Activated B cell treated with CpG ODN at 0.5 μM for 24 hours (primary cell): ENCODE measurements around the gene SDSL. TPM values are rescaled to one million over a fixed set of nuclear protein-coding genes. Genes with fewer than 3 reads are reported as not detected.

Experiments
- ATAC-seq: fragments of 200-7000 bp; cut with Tn5 transposase; one replicate; pipeline ENCODE4 v1.10.0; 2021; ENCODE audit warnings: low read depth, mild to moderate bottlenecking, moderate library complexity
- CTCF ChIA-PET: fragments of 350-600 bp; sonication (Branson Sonifier 250); formaldehyde crosslinking; loops from one replicate; lab custom pipeline; 2021; ENCODE audit warnings: antibody characterized with exemption; lab: Charles Lee
- POLR2A ChIA-PET: fragments of 350-600 bp; sonication (Branson Sonifier 250); formaldehyde crosslinking; loops from one replicate; lab custom pipeline; 2021; ENCODE audit warnings: antibody characterized with exemption; lab: Charles Lee
- DNase-seq: peaks from one replicate; pipeline ENCODE4 v3.0.0; 2022
- H3K27ac Mint-ChIP-seq: one replicate; pipeline ENCODE4 v1.8.0; 2020; ENCODE audit warnings: mixed read lengths
- H3K27me3 Mint-ChIP-seq: one replicate; pipeline ENCODE4 v1.8.0; 2021; ENCODE audit warnings: mixed read lengths
- H3K36me3 Mint-ChIP-seq: one replicate; pipeline ENCODE4 v1.8.0; 2021; ENCODE audit warnings: low read depth, mixed read lengths
- H3K4me1 Mint-ChIP-seq: one replicate; pipeline ENCODE4 v1.8.0; 2021; ENCODE audit warnings: mixed read lengths
- H3K4me3 Mint-ChIP-seq: one replicate; pipeline ENCODE4 v1.8.0; 2020; ENCODE audit warnings: mild to moderate bottlenecking, mixed read lengths
- H3K9me3 Mint-ChIP-seq: one replicate; pipeline ENCODE4 v1.8.0; 2020; ENCODE audit warnings: mixed read lengths
- intact Hi-C: fragments of 100-400 bp; cut with micrococcal nuclease; formaldehyde crosslinking; loops from one replicate; pipeline ENCODE4 v1.15.1; 2024
- total RNA-seq: library from RNA; stranded (reverse); gene quantifications from 2 replicates; pipeline ENCODE4 v1.2.3, GENCODE V29; 2022
- TF ChIP-seq, protein P1 (sequence below): fragments of 200-600 bp; IDR thresholded peaks from one replicate; pipeline ENCODE4 v1.8.0; 2022; ENCODE audit warnings: antibody characterized with exemption, mild to moderate bottlenecking

Gene SDSL
- total RNA-seq, 1 donor from 2014 or later, result 0.20 TPM

DNA sequence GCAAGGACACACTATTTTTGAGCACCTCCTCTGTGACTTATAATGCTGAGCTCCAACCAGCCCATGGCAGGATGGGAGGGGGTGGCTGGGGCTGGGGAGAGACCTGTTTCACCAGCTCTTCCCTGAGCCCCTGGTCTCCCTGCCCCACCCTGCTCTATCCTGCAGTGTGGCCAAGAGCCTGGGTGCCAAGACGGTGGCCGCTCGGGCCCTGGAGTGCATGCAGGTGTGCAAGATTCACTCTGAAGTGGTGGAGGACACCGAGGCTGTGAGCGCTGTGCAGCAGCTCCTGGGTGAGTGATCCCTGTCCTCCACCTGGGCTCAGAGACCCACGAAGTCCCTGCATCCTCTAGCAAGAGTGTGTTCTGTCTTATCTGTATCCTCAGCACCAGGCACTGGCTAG lies 14.4 kb downstream of the SDSL start:
- DNase-seq, result no peak
- Mint-ChIP-seq H3K27me3 (peaks cover 15% of the 10 kb centered on the region), H3K4me1 (no peaks in the 10 kb centered on the region), H3K4me3 (no peak overlapping the region), H3K36me3 (no peaks in the 10 kb centered on the region), H3K27ac (no peak overlapping the region), H3K9me3 (no peaks in the 10 kb centered on the region)
- no peak for ATAC-seq
- ChIA-PET CTCF (no interaction called here), POLR2A (no interaction called here)
- TF ChIP-seq, protein P1, sequence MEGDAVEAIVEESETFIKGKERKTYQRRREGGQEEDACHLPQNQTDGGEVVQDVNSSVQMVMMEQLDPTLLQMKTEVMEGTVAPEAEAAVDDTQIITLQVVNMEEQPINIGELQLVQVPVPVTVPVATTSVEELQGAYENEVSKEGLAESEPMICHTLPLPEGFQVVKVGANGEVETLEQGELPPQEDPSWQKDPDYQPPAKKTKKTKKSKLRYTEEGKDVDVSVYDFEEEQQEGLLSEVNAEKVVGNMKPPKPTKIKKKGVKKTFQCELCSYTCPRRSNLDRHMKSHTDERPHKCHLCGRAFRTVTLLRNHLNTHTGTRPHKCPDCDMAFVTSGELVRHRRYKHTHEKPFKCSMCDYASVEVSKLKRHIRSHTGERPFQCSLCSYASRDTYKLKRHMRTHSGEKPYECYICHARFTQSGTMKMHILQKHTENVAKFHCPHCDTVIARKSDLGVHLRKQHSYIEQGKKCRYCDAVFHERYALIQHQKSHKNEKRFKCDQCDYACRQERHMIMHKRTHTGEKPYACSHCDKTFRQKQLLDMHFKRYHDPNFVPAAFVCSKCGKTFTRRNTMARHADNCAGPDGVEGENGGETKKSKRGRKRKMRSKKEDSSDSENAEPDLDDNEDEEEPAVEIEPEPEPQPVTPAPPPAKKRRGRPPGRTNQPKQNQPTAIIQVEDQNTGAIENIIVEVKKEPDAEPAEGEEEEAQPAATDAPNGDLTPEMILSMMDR, result no peak
- intact Hi-C loops, result no loop called here

DNA sequence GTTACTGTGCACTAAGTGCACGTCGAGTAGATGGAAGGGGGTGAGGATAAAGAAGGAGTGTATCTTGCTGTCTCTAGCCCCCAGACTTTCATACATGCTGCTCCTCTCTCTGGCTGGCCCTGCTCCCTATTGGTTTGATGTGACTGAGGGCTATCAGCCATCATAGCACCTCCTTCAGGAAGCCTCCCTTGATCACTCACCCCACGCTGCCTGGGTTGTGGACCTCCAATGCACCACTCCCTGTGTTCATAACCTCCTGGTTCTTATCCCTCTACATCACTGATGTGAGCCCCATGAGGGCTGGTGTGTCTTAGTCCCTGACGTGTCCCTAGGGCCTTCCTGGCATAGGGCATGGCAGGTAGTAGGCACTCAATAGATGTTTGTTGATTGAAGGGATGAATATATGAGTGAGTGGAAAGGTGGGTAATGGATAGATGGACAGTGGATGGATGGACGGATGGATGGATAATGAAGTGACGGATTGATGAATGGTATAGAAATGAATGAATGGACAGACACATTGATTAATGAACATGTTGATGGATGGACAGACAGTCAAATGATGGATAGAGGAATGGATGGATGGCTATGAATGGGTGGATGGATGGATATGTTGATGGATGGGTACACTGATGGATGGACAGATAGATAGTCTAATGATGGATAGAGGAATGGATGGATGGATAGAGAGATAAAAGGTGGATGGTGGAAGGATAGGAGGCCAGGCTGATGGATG lies 15.0 kb downstream of the SDSL start:
- Mint-ChIP-seq H3K9me3 (no peaks in the 10 kb centered on the region), H3K27ac (no peak overlapping the region), H3K36me3 (no peaks in the 10 kb centered on the region), H3K27me3 (peaks cover 18% of the 10 kb centered on the region), H3K4me1 (no peaks in the 10 kb centered on the region), H3K4me3 (no peak overlapping the region)
- DNase-seq (no peak), ATAC-seq (no peak)
- ChIA-PET POLR2A (no interaction called here), CTCF (no interaction called here)
- TF ChIP-seq, protein P1, result no peak
- intact Hi-C loops, result no loop called here

DNA sequence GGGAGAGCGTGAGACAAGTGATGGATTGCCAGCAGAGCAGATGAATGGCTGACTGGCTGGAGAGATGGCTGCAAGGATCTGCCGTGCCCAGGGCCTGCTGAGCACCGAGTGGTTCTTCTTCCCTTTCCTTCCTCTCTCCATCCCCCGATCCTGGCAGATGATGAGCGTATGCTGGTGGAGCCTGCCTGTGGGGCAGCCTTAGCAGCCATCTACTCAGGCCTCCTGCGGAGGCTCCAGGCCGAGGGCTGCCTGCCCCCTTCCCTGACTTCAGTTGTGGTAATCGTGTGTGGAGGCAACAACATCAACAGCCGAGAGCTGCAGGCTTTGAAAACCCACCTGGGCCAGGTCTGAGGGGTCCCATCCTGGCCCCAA lies 15.5 kb downstream of the SDSL start:
- TF ChIP-seq, protein P1, result no peak
- CTCF ChIA-PET, result no interaction called here

DNA sequence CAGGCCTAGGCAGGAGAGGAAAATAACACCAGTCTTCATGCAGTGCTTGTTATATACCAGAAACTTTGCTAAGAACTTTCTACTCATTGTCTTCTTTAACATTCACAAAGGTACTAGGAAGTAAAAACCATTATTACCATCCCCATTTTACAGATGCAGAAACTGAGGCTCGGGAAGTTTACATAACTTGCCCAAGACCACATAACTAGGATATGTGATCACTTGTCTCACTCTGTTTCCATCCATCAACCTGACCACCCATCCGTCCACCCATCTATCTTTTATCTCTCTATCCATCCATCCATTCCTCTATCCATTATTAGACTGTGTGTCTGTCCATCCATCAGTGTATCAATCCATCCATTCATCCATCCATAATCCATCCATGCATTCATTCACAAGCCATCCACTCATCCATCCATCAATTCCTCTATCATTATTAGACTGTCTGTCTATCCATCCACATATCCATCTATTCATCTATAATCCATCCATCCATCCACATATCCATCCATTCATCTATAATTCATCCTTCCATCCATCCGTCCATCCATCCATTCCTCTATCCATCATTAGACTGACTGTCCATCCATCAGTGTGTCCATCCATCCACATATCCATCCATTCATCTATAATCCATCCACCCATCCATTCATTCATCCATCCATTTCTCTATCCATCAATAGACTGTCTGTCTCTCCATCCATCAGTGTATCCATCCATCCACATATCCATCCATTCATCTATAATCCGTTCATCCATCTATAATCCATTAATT lies 16.5 kb downstream of the SDSL start:
- TF ChIP-seq, protein P1, result no peak
- ChIA-PET CTCF (no interaction called here), POLR2A (no interaction called here)
- Mint-ChIP-seq H3K9me3 (no peaks in the 10 kb centered on the region), H3K27me3 (peaks cover 13% of the 10 kb centered on the region), H3K36me3 (no peaks in the 10 kb centered on the region), H3K27ac (no peak overlapping the region), H3K4me3 (no peak overlapping the region), H3K4me1 (no peaks in the 10 kb centered on the region)
- no peak for DNase-seq
- intact Hi-C loops, result no loop called here
- no peak for ATAC-seq

More for the DNA sequence above, 15.5 kb downstream of the SDSL start:
- Mint-ChIP-seq H3K9me3 (no peaks in the 10 kb centered on the region), H3K4me1 (no peaks in the 10 kb centered on the region), H3K4me3 (no peak overlapping the region), H3K27me3 (peaks cover 15% of the 10 kb centered on the region), H3K36me3 (no peaks in the 10 kb centered on the region), H3K27ac (no peak overlapping the region)
- intact Hi-C loops, result no loop called here
- POLR2A ChIA-PET, result no interaction called here
- DNase-seq, result no peak
- no peak for ATAC-seq

DNA sequence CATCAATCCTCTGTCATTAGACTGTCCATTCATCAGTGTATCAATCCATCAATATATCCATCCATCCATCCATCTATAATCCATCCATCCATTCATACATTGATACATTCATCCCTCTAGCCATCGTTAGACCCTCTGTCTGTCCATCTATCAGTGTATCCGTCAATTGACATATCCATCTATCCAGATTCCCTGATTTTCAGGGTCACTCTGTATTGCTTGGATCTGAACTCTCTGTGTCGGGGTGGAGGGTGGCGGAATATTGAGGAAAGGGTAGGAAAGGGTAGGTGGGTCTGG lies 17.1 kb downstream of the SDSL start:
- H3K4me1 Mint-ChIP-seq, result no peaks in the 10 kb centered on the region
- H3K9me3 Mint-ChIP-seq, result no peaks in the 10 kb centered on the region
- ATAC-seq (no peak), DNase-seq (no peak)
- TF ChIP-seq, protein P1, result no peak
- POLR2A ChIA-PET, result no interaction called here
- peaks cover 13% of the 10 kb centered on the region for H3K27me3 Mint-ChIP-seq
- intact Hi-C loops, result no loop called here
- H3K27ac Mint-ChIP-seq, result no peak overlapping the region
- no peaks in the 10 kb centered on the region for H3K36me3 Mint-ChIP-seq
- CTCF ChIA-PET, result no interaction called here
- no peak overlapping the region for H3K4me3 Mint-ChIP-seq
